ENCODE data around the gene CLPX.

The CLPX gene

GRCh38 chr15:65217526-65218482 lies 32.7 kb upstream of the CLPX start:
- DNase-seq = no peak
- Histone ChIP-seq H3K4me1 (ENCODE audit: low read length) (no peaks in the 10 kb centered on the region), H3K4me3 (ENCODE audit: low read length) (no peak overlapping the region), H3K9me3 (replicated peaks; ENCODE audit: insufficient read depth, low read length) (no peaks in the 10 kb centered on the region), H3K79me2 (ENCODE audit: low read length) (no peaks in the 10 kb centered on the region), H3K27me3 (replicated peaks; ENCODE audit: insufficient read depth, low read length) (no peaks in the 10 kb centered on the region), H3K9ac (ENCODE audit: low read length) (no peak overlapping the region), H3K36me3 (replicated peaks; ENCODE audit: insufficient read depth, low read length) (no peaks in the 10 kb centered on the region), H2AFZ (ENCODE audit: low read length) (no peak overlapping the region), H4K20me1 (ENCODE audit: insufficient read depth, low read length) (no peaks in the 10 kb centered on the region), H3K27ac (ENCODE audit: low read length) (no peak overlapping the region), H3K9me2 (replicated peaks; ENCODE audit: insufficient read depth, low read length) (no peaks in the 10 kb centered on the region), H3F3A (ENCODE audit: insufficient read depth, low read length) (no peaks in the 10 kb centered on the region), H3K4me2 (ENCODE audit: low read depth, low read length) (no peak overlapping the region)
- TF ChIP-seq, protein P1, sequence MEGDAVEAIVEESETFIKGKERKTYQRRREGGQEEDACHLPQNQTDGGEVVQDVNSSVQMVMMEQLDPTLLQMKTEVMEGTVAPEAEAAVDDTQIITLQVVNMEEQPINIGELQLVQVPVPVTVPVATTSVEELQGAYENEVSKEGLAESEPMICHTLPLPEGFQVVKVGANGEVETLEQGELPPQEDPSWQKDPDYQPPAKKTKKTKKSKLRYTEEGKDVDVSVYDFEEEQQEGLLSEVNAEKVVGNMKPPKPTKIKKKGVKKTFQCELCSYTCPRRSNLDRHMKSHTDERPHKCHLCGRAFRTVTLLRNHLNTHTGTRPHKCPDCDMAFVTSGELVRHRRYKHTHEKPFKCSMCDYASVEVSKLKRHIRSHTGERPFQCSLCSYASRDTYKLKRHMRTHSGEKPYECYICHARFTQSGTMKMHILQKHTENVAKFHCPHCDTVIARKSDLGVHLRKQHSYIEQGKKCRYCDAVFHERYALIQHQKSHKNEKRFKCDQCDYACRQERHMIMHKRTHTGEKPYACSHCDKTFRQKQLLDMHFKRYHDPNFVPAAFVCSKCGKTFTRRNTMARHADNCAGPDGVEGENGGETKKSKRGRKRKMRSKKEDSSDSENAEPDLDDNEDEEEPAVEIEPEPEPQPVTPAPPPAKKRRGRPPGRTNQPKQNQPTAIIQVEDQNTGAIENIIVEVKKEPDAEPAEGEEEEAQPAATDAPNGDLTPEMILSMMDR (IDR thresholded peaks at IDR 0.05; ENCODE audit: low read length) = no peak
- TF ChIP-seq EZH2 (optimal IDR thresholded peaks at IDR 0.05; ENCODE audit: low read depth, low read length) = no peak
- TF ChIP-seq EZH2phosphoT487 (IDR thresholded peaks at IDR 0.05; ENCODE audit: low read length) = no peak

DNA sequence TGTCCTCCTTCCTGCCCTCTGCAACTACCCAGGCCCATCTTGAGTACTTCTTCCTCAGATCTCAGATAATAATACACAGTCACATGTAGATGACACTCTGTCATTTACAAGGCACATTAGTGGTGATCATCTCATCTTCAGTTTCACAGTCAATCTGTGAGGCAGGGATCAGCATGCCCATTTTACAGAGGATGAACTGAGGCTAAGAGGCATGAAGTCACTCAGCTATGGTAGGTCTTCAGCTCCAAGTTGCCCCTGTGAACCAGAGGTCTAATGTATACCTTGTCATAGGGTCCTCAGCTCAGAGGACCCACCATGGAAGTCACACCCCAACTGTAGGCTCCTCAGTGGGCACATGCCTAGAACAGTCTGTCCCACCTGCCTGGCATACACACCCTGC lies 30.4 kb upstream of the CLPX start:
- H3K36me3 ChIP-seq (replicated peaks; ENCODE audit: insufficient read depth, low read length) = no peaks in the 10 kb centered on the region
- no peak overlapping the region for H2AFZ ChIP-seq (ENCODE audit: low read length)
- H3F3A ChIP-seq (ENCODE audit: insufficient read depth, low read length) = no peaks in the 10 kb centered on the region
- H3K9ac ChIP-seq (ENCODE audit: low read length) = no peak overlapping the region
- no peaks in the 10 kb centered on the region for H3K9me3 ChIP-seq (replicated peaks; ENCODE audit: insufficient read depth, low read length)
- no peaks in the 10 kb centered on the region for H3K9me2 ChIP-seq (replicated peaks; ENCODE audit: insufficient read depth, low read length)
- no peaks in the 10 kb centered on the region for H3K4me1 ChIP-seq (ENCODE audit: low read length)
- no peak overlapping the region for H3K27ac ChIP-seq (ENCODE audit: low read length)
- H3K4me3 ChIP-seq (ENCODE audit: low read length) = no peak overlapping the region
- TF ChIP-seq EZH2 (optimal IDR thresholded peaks at IDR 0.05; ENCODE audit: low read depth, low read length) (no peak), EZH2phosphoT487 (IDR thresholded peaks at IDR 0.05; ENCODE audit: low read length) (no peak)
- TF ChIP-seq, protein P1 (IDR thresholded peaks at IDR 0.05; ENCODE audit: low read length) = no peak
- H3K79me2 ChIP-seq (ENCODE audit: low read length) = no peaks in the 10 kb centered on the region
- no peaks in the 10 kb centered on the region for H4K20me1 ChIP-seq (ENCODE audit: insufficient read depth, low read length)
- no peak for DNase-seq
- no peaks in the 10 kb centered on the region for H3K27me3 ChIP-seq (replicated peaks; ENCODE audit: insufficient read depth, low read length)
- H3K4me2 ChIP-seq (ENCODE audit: low read depth, low read length) = no peak overlapping the region

DNA sequence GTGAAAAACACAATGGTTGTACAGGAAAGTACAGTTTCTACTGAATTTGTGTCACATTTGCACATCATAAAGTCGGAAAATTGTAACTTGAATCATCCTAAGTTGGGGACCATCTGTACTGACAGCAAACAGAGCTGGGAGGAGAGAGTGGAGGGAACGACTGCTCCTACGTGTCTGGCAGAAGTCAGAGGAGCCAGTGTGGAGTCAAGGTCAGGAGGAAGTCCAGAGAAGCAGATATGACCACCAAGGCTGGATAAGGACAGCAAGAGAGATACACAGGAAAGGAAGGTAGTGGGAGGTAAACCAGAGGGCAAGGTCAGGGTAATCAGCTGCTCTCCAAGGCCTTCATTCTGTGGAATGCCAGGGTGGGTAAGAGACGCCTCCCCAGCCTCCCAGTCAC lies 28.9 kb upstream of the CLPX start:
- H3K9ac ChIP-seq (ENCODE audit: low read length) = no peak overlapping the region
- no peaks in the 10 kb centered on the region for H3K9me2 ChIP-seq (replicated peaks; ENCODE audit: insufficient read depth, low read length)
- no peaks in the 10 kb centered on the region for H3K9me3 ChIP-seq (replicated peaks; ENCODE audit: insufficient read depth, low read length)
- H4K20me1 ChIP-seq (ENCODE audit: insufficient read depth, low read length) = no peaks in the 10 kb centered on the region
- no peak overlapping the region for H3K27ac ChIP-seq (ENCODE audit: low read length)
- DNase-seq = no peak
- H3F3A ChIP-seq (ENCODE audit: insufficient read depth, low read length) = no peaks in the 10 kb centered on the region
- TF ChIP-seq EZH2phosphoT487 (IDR thresholded peaks at IDR 0.05; ENCODE audit: low read length) (no peak), EZH2 (optimal IDR thresholded peaks at IDR 0.05; ENCODE audit: low read depth, low read length) (no peak)
- TF ChIP-seq, protein P1 (IDR thresholded peaks at IDR 0.05; ENCODE audit: low read length) = no peak
- no peak overlapping the region for H2AFZ ChIP-seq (ENCODE audit: low read length)
- no peaks in the 10 kb centered on the region for H3K79me2 ChIP-seq (ENCODE audit: low read length)
- H3K27me3 ChIP-seq (replicated peaks; ENCODE audit: insufficient read depth, low read length) = no peaks in the 10 kb centered on the region
- H3K4me1 ChIP-seq (ENCODE audit: low read length) = no peaks in the 10 kb centered on the region
- H3K36me3 ChIP-seq (replicated peaks; ENCODE audit: insufficient read depth, low read length) = no peaks in the 10 kb centered on the region
- H3K4me3 ChIP-seq (ENCODE audit: low read length) = no peak overlapping the region
- H3K4me2 ChIP-seq (ENCODE audit: low read depth, low read length) = no peak overlapping the region
